ENCODE data around the gene PPP2R1A.

DNA sequence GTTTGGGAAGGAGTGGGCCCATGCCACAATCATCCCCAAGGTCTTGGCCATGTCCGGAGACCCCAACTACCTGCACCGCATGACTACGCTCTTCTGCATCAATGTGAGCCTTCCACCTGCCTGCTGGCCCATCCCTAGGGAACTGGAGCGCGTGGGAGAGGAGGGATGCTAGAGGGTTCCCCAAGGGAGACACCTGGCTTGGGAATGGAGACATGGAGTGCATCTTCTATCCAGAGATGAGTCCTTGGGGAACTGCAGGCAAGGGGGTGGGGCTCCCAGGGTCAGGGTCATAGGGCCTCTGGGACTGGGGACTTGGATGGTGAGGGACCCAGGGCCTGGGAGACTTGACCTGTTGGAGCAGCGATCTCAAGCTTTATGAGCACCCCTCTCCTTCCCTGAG is 31.2 kb downstream of the PPP2R1A start:
- TF ChIP-seq CTCF (IDR thresholded peaks at IDR 0.05) (no peak), POLR2A (IDR thresholded peaks at IDR 0.05) (no peak), POLR2AphosphoS5 (IDR thresholded peaks at IDR 0.05) (no peak), EP300 (IDR thresholded peaks at IDR 0.05) (no peak)

Measured in stomach (tissue), 4 donors.